Fibroblast of gingiva (primary cell): ENCODE measurements around the gene TKT.

Experiments used
- DNase-seq: peaks from one replicate; pipeline ENCODE4 v3.0.0-alpha.2; 2011; ENCODE audit warnings: low read depth

Gene TKT

GRCh38 chr3:53178246-53178645 is 77.6 kb downstream of the TKT start:
- DNase-seq = no peak

DNA sequence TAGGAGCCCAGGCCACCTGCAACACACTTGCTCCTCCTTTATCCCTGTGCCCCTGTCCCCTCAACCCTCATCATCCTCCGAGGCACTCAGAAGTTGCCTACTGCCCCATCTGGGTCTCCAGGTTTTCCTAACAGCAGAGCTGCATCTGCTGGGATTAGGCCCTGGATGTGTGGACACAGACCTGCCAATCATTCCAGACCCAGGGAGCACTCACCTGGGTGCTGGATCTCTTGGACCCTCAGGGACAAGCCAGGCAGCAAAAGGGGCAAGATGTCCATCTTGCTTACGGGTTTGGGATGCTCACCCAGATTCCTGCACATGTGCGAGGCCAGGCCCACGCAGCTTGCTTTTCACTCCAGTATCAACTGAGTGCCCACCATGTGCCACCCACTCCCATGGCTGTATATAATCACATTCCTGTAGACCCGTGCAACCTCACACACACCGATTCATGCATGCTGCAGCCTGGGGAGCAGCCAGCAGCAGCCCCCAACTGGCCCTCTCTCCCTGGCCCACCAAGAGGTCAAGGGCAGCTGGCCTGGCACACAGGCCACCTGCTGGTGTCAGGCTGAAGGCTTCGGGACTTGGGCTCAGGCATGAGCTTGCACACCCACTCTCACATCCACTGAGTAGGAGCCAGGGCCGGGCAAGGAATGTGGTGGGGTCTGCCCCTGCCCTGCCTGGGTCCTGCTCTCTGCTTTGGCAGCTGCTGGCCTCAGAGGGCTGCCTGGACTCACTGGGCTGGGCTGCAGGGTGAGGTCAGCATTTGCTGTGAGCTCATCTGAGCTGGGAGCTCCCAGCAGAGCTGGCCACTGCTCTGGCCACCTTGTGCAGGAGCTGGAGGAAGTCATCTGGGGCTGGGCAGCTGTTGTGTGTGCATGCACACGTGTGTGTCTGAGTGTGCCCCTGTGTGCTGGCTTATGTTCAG is 79.9 kb downstream of the TKT start:
- no peak for DNase-seq
